SK-N-MC (cell line): Measurements from ENCODE around the gene C1orf167.

ENCODE experiments used
- EZH2 ChIP-seq: fragments of 200-600 bp; sonication (generic); IDR thresholded peaks from one replicate; pipeline ENCODE4 v1.6.1; 2017; ENCODE audit warnings: antibody characterized with exemption
- POLR2AphosphoS5 ChIP-seq: IDR thresholded peaks from 2 replicates; pipeline ENCODE4 v1.6.1; 2012; ENCODE audit warnings: mild to moderate bottlenecking, low read depth, low read length, borderline replicate concordance

GRCh38 chr1:11746795-11747487 is 15.1 kb upstream of the C1orf167 start:
- no peak for TF ChIP-seq POLR2AphosphoS5
- no peak for TF ChIP-seq EZH2
